ENCODE results near the gene AKR1D1. TPM values are rescaled to one million over a fixed set of nuclear protein-coding genes. Genes with fewer than 3 reads are reported as not detected.
"Not testable (repeated sequence)": the region's sequence is repeated elsewhere in the genome, so short reads cannot be mapped to it uniquely, and the experiment has no call there.

AKR1D1 gene
- total and polyA plus RNA-seq, 4 donors: not detected

GRCh38 chr7:138144958-138145357, 68.7 kb downstream of the AKR1D1 start:
- H3K9me3 ChIP-seq (ENCODE audit: control insufficient read depth in 4 of 4, insufficient read depth in 3 of 4, low read length in 3 of 4): no peaks in the 10 kb centered on the region
- no peaks in the 10 kb centered on the region for H3K36me3 ChIP-seq (ENCODE audit: control insufficient read depth in 4 of 4, insufficient read depth in 4 of 4, low read length in 4 of 4)
- H3K9ac ChIP-seq (ENCODE audit: insufficient read depth in 1 of 2, low read length in 2 of 2): no peak overlapping the region
- TF ChIP-seq, protein P1, sequence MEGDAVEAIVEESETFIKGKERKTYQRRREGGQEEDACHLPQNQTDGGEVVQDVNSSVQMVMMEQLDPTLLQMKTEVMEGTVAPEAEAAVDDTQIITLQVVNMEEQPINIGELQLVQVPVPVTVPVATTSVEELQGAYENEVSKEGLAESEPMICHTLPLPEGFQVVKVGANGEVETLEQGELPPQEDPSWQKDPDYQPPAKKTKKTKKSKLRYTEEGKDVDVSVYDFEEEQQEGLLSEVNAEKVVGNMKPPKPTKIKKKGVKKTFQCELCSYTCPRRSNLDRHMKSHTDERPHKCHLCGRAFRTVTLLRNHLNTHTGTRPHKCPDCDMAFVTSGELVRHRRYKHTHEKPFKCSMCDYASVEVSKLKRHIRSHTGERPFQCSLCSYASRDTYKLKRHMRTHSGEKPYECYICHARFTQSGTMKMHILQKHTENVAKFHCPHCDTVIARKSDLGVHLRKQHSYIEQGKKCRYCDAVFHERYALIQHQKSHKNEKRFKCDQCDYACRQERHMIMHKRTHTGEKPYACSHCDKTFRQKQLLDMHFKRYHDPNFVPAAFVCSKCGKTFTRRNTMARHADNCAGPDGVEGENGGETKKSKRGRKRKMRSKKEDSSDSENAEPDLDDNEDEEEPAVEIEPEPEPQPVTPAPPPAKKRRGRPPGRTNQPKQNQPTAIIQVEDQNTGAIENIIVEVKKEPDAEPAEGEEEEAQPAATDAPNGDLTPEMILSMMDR (IDR thresholded peaks at IDR 0.05; ENCODE audit: control extremely low read depth, extremely low read depth): no peak
- 85 to 90% methylated on average over 2 of the region's 2 CpGs for WGBS, 2 donors
- ATAC-seq (ENCODE audit: insufficient read depth, low FRiP score) (no peak), DNase-seq (no peak)
- no peaks in the 10 kb centered on the region for H3K4me1 ChIP-seq (ENCODE audit: control insufficient read depth in 5 of 5, insufficient read depth in 5 of 5, low read length in 5 of 5)
- H3K4me3 ChIP-seq: no peak overlapping the region
- H3K27me3 ChIP-seq (ENCODE audit: control insufficient read depth in 3 of 3, insufficient read depth in 3 of 3, low read length in 2 of 3): no peaks in the 10 kb centered on the region
- H3K27ac ChIP-seq (ENCODE audit: low read depth in 1 of 2, low read length in 1 of 2): no peak overlapping the region

DNA sequence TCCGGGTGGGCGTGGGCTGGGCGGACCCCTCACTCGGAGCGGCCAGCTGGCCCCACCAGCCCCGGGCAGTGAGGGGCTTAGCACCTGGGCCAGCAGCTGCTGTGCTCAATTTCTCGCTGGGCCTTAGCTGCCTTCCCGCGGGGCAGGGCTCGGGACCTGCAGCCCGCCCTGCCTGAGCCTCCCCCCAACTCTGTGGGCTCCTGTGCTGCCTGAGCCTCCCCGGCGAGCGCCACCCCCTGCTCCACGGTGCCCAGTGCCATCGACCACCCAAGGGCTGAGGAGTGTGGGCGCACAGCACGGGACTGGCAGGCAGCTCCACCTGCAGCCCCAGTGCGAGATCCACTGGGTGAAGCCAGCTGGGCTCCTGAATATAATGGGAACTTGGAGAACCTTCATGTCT, 70.0 kb downstream of the AKR1D1 start:
- ATAC-seq (ENCODE audit: insufficient read depth, low FRiP score); H3K4me1 ChIP-seq (ENCODE audit: control insufficient read depth in 5 of 5, insufficient read depth in 5 of 5, low read length in 5 of 5); H3K9me3 ChIP-seq (ENCODE audit: control insufficient read depth in 4 of 4, insufficient read depth in 3 of 4, low read length in 3 of 4); H3K27ac ChIP-seq (ENCODE audit: low read depth in 1 of 2, low read length in 1 of 2); DNase-seq; H3K36me3 ChIP-seq (ENCODE audit: control insufficient read depth in 4 of 4, insufficient read depth in 4 of 4, low read length in 4 of 4); H3K27me3 ChIP-seq (ENCODE audit: control insufficient read depth in 3 of 3, insufficient read depth in 3 of 3, low read length in 2 of 3); H3K9ac ChIP-seq (ENCODE audit: insufficient read depth in 1 of 2, low read length in 2 of 2); H3K4me3 ChIP-seq: not testable (repeated sequence)
- 93 to 98% methylated on average over 19 of the region's 19 CpGs for whole genome bisulfite sequencing, 2 donors

GRCh38 chr7:138146757-138147734, 70.8 kb downstream of the AKR1D1 start:
- H3K27ac ChIP-seq (ENCODE audit: low read depth in 1 of 2, low read length in 1 of 2); H3K36me3 ChIP-seq (ENCODE audit: control insufficient read depth in 4 of 4, insufficient read depth in 4 of 4, low read length in 4 of 4); H3K9ac ChIP-seq (ENCODE audit: insufficient read depth in 1 of 2, low read length in 2 of 2); H3K4me1 ChIP-seq (ENCODE audit: control insufficient read depth in 5 of 5, insufficient read depth in 5 of 5, low read length in 5 of 5); H3K4me3 ChIP-seq; ATAC-seq (ENCODE audit: insufficient read depth, low FRiP score); DNase-seq; H3K9me3 ChIP-seq (ENCODE audit: control insufficient read depth in 4 of 4, insufficient read depth in 3 of 4, low read length in 3 of 4); H3K27me3 ChIP-seq (ENCODE audit: control insufficient read depth in 3 of 3, insufficient read depth in 3 of 3, low read length in 2 of 3): not testable (repeated sequence)
- 60 to 89% methylated on average over 32 of the region's 32 CpGs for WGBS, 2 donors

DNA sequence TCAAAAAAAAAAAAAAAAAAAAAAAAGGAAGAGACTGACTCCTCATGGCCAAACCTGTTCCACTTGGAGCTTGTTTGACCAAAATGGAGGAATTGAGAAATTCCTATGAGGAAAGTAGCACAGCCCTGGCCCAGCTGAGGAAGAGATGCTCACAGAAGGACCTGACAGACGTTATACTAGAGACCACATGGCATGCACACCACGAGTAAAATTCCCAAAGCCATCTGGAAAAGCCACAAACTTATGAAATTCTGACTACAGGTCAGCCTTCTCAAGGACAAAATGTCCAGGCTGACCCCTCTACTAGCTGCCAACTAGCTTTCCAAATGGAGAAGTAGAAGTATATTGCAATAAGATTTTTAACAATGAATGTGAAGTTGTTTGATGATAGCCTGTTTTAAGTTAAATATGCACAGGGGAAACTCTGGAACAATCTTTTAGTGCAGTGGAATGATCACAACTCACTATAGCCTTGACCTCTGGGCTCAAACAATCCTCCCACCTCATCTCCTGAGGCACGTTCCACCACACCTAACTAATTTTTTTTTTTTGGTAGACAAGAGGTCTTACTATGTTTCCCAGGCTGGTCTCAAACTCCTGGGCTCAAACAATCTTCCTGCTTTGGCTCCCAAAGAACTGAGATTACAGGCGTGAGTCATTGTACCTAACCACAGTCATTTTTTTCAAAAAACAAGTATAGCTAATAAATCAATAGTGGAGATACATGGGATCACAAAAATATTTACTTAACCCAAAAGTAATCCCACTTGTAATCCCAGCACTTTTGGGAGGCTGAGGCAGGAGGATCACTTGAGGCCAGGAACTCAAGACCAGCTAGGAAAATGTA, 75.7 kb downstream of the AKR1D1 start:
- ATAC-seq (ENCODE audit: insufficient read depth, low FRiP score) (no peak), DNase-seq (no peak)
- no peak overlapping the region for H3K9ac ChIP-seq (ENCODE audit: insufficient read depth in 1 of 2, low read length in 2 of 2)
- no peaks in the 10 kb centered on the region for H3K9me3 ChIP-seq (ENCODE audit: control insufficient read depth in 4 of 4, insufficient read depth in 3 of 4, low read length in 3 of 4)
- H3K27me3 ChIP-seq (ENCODE audit: control insufficient read depth in 3 of 3, insufficient read depth in 3 of 3, low read length in 2 of 3): no peaks in the 10 kb centered on the region
- H3K4me3 ChIP-seq: no peak overlapping the region
- TF ChIP-seq, protein P1 (IDR thresholded peaks at IDR 0.05; ENCODE audit: control extremely low read depth, extremely low read depth): no peak
- H3K4me1 ChIP-seq (ENCODE audit: control insufficient read depth in 5 of 5, insufficient read depth in 5 of 5, low read length in 5 of 5): no peaks in the 10 kb centered on the region
- no peak overlapping the region for H3K27ac ChIP-seq (ENCODE audit: low read depth in 1 of 2, low read length in 1 of 2)
- 82 to 85% methylated on average over 4 of the region's 4 CpGs for WGBS, 2 donors
- H3K36me3 ChIP-seq (ENCODE audit: control insufficient read depth in 4 of 4, insufficient read depth in 4 of 4, low read length in 4 of 4): no peaks in the 10 kb centered on the region
